GM18519 (cell line): Measurements from ENCODE around the gene AFF1.

Source experiments
- ATAC-seq: cut with Tn5 transposase; IDR thresholded peaks from one replicate; pipeline ENCODE4 v1.9.1; 2021; ENCODE audit warnings: mild to moderate bottlenecking, moderate library complexity; ENCODE audit not compliant: unreplicated experiment, low FRiP score

AFF1 gene, protein sequence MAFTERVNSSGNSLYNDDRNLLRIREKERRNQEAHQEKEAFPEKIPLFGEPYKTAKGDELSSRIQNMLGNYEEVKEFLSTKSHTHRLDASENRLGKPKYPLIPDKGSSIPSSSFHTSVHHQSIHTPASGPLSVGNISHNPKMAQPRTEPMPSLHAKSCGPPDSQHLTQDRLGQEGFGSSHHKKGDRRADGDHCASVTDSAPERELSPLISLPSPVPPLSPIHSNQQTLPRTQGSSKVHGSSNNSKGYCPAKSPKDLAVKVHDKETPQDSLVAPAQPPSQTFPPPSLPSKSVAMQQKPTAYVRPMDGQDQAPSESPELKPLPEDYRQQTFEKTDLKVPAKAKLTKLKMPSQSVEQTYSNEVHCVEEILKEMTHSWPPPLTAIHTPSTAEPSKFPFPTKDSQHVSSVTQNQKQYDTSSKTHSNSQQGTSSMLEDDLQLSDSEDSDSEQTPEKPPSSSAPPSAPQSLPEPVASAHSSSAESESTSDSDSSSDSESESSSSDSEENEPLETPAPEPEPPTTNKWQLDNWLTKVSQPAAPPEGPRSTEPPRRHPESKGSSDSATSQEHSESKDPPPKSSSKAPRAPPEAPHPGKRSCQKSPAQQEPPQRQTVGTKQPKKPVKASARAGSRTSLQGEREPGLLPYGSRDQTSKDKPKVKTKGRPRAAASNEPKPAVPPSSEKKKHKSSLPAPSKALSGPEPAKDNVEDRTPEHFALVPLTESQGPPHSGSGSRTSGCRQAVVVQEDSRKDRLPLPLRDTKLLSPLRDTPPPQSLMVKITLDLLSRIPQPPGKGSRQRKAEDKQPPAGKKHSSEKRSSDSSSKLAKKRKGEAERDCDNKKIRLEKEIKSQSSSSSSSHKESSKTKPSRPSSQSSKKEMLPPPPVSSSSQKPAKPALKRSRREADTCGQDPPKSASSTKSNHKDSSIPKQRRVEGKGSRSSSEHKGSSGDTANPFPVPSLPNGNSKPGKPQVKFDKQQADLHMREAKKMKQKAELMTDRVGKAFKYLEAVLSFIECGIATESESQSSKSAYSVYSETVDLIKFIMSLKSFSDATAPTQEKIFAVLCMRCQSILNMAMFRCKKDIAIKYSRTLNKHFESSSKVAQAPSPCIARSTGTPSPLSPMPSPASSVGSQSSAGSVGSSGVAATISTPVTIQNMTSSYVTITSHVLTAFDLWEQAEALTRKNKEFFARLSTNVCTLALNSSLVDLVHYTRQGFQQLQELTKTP

GRCh38 chr4:86934771-86935565 lies at the start of gene AFF1:
TSS of gene AFF1 (plus strand) at chr4:86935011. CDS start at chr4:86948534, 13,523 bp downstream.
- ATAC-seq: peak; percentile 32

DNA sequence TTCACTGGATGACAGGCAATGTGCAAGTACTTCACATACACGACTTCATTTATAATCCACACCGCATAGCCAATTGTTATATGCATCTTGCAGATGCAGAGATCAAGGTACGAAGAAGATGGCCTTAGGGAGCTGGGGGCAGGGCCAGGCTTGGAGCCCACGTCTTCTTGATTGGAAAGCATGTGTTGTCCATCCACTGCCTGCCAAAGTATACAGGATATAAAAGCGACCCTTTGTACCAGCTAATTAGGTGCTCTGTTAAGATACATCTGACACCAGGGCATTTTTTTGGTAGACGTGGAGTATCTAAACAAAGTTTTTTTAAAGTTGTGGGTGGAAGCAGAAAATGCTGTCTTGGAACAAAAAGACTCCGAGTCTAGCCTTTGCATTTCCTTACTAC lies 44.0 kb upstream of the AFF1 start:
- ATAC-seq: no peak

DNA sequence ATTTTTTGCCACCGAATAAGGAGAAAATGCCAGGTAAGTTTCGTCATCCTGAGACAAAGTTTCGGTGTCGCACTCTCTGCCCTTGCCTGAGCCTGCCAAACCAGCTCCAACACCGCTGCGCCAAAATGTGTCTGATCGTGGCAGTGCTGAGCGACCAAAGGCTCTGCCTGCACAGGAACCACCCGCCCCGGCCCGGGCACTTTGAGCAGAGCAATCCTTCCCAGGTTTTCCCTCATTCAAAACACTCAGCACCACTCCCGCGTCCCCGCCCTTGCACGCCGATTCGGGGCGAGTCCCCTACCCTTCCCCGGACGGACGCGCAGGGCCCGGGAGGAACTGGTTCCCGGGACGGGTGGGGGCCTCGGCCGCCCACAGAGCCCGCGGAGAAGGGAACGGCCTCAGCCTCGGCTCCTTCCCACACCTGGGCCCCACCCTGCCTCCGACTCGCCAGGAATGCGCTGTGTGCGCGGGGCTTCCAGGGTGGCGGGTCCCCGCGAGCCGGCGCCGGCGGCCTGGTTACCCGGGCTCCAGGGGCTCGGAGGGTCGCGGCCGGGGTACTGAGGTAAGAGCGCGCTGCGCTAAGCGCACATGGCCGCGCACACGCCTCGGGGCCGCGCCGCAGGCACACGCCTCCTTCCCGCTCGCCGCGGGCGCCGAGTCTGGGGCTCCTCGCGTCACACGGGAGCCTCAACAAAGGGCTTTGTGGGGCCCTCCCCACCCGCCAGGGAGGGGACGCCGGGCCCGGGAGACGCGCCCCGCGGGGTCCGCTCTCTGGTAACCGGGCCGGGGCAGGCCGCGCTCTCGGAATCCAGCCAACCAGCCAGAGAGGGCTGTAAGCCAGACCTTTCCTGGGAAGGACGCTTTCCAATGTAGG lies 42.8 kb upstream of the AFF1 start, which contains the start of gene C4orf36:
Gene C4orf36 (minus strand): TSS at position 661 of the 874 bp plus-strand sequence. CDS start 902 bp downstream, outside the sequence.
- peak; percentile 38 for ATAC-seq

GRCh38 chr4:86892636-86892960 lies 42.2 kb upstream of the AFF1 start:
- peak; percentile 6 for ATAC-seq

DNA sequence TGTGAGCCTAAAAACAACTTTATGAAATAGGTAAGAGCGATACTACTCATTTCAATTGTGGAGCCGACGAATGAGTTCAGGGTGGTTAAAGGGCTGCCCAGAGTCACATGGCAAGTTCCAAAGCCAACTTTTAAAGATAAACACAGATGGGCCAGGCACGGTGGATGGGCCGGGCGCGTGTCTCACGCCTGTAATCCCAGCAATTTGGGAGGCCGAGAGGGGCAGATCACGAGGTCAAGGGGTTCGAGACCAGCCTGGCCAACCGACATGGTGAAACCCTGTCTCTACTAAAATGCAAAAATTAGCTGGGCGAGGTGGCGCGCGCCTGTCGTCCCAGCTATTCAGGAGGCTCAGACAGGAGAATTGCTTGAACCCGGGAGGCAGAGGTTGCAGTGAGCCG lies 41.7 kb upstream of the AFF1 start:
- ATAC-seq: no peak

DNA sequence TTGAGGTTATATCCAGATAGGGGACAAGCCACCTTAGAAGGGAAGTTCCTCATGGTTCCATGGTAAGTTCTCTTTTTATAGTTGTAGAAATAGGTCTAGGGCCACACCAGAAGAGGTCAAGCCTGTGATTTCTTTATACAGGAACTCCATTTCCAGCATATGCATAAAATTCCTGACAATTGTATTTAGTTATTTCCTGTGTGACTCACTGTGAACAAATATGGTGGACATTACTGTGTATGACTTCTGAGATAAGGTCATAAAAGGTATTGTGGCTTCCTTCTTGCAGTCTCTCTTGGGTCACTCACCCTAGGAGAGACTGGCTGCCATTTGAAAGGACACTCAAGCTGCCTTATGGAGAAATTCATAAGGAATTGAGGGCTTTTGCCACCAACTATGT lies 40.4 kb upstream of the AFF1 start:
- ATAC-seq: no peak

GRCh38 chr4:86895692-86896488 lies 38.9 kb upstream of the AFF1 start:
- ATAC-seq: peak; percentile 59

GRCh38 chr4:86896596-86896995 lies 38.2 kb upstream of the AFF1 start:
- ATAC-seq: no peak

DNA sequence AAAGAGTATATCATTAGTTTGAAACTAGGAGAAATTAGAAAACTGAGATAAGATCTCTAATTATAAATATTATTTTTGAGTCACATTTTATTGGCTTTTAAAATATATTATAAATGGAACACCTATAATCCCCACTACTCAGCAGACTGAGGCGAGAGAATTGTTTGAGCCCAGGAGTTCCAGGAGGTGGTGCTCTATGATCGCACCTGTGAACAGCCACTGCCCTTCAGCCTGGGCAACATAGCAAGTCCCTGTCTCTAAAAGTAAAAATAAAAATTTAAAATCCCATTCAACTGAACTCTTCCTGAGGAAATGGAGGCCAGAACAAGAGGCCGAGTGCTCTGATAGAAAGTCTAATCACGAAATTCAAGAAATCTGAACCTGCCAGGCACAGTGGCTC lies 36.2 kb upstream of the AFF1 start:
- no peak for ATAC-seq

DNA sequence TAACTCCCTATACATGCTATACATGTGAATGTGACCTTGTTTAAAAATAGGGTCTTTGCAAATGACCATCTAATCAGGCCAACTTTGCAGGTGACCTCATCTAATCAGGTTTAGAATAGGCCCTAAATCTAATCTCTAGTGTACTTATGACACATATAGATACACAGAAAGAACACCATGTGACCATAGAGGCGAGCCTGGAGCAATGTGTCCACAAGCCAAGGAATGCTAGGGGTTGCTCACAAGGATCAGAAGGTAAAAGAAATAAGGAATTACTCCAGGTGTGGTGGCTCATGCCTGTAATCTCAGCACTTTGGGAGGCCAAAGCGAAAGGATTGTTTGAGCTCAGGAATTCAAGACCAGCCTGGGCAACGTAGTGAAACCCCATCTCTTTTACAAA lies 32.9 kb upstream of the AFF1 start:
- no peak for ATAC-seq

DNA sequence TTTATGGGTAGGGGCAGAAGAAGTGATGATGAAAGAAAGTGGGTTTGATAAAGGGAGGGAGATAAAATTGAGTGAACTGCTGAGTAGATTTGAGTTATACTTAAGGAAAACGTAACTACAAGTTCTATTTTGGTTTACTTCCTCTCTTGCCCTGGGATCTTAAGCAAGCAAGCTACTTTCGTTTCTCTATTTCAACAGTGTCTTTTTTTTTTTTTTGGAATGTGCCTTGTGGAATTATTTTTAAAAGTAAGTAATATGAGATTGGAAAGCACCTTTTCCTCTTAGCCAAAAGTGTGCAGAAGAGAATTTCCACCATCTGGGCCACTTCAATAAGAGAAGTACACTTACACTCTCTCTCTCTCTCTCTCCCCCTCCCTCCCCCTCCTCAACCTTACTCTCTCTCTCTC lies 26.6 kb upstream of the AFF1 start:
- no peak for ATAC-seq

- ATAC-seq: no peak
Observed at GRCh38 chr4:86909546-86910295, 25.1 kb upstream of the AFF1 start.

GRCh38 chr4:86910369-86910768 lies 24.4 kb upstream of the AFF1 start:
- ATAC-seq: no peak

- no peak for ATAC-seq
Observed at GRCh38 chr4:86910820-86911684, 23.8 kb upstream of the AFF1 start.

GRCh38 chr4:86916392-86916791 lies 18.4 kb upstream of the AFF1 start:
- ATAC-seq: no peak

- ATAC-seq: no peak
Observed at GRCh38 chr4:86917212-86918039, 17.4 kb upstream of the AFF1 start.
